GM19452 (cell line): Measurements from ENCODE around the gene HMGN1.

ENCODE experiments used
- ATAC-seq: cut with Tn5 transposase; IDR thresholded peaks from one replicate; pipeline ENCODE4 v1.9.1; 2021; ENCODE audit not compliant: unreplicated experiment

Gene HMGN1

DNA sequence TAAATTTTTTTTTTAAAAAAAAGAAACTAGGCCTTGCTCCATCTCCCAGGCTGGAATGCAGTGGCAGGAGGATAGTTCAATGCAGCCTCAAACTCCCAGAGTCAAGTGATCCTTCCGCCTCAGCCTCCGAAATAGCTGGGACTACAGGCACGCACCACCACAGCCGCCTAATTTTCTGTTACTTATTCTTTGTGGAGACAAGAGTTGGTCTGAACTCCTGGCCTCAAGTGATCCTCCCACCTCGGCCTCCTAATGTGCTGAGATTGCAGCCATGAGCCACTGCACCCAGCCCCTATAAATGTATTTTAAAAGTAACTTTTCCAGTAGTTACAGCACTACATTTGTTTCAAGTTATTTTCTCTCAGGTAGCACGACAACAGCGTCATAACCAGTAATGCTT, 37.7 kb downstream of the HMGN1 start:
- no peak for ATAC-seq

DNA sequence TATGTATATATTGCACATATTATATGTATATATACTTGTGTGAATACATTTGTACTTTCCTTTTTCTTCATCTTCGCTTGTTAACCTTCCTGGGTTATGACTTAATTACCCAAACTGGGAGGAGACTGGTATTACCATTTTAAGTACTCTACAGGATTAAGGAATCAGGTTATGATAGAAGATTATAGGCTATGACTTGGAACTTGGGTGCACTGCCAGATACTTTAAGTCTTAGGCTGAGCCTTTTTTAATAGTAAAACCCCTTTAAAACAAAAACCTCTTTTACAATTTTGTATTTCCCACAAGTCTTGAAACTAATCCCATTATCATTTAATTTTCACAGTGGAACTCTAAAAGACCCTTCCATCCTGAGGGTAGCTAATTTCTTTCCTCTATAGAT, 41.4 kb downstream of the HMGN1 start:
- ATAC-seq: no peak

DNA sequence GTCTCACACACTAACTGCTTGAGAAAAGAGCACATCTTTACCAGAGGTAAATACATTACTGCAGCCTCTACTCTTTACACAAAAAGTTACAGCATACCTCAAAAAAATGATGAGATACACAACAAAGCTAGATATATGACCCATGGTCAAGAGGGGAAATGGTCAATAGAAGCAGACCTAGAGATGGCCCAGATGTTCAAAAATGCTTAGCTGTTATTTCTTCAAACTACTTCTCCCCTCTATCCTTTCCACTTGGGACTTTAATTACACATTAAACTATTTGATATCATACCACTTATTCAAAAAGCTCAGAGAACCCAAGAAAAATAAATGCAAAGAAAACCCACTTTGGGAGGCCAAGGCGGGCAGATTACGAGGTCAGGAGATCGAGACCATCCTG, 48.3 kb downstream of the HMGN1 start:
- ATAC-seq: no peak

DNA sequence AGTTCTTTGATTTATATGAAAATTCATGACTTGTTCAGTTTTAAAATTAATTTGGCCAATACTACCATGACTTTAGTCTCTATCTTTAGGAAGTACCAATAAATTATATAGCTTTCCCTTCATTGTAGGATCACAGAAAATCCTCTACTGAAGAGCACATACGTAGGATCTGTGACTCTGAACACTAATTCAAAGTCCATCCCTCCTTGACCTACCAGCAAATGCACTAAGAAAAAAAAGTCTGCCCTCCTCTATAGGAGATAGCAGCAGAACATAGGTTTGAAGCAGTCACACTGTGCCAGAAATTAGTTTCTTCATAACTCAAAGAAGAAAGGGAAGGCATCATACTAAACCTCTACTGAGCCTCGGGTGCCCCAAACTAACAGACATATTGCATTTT, 52.0 kb downstream of the HMGN1 start:
- ATAC-seq: no peak
